ENCODE measurements around the gene IGF1R.

IGF1R gene

GRCh38 chr15:98896802-98897732 is 248.7 kb downstream of the IGF1R start:
- TF ChIP-seq CTCF (IDR thresholded peaks at IDR 0.05; ENCODE audit: insufficient read depth, low read depth, low read length, missing control alignments): no peak
- DNase-seq (ENCODE audit: low read depth): no peak
- H3K4me3 ChIP-seq (ENCODE audit: low read depth, low read length): no peak overlapping the region

DNA sequence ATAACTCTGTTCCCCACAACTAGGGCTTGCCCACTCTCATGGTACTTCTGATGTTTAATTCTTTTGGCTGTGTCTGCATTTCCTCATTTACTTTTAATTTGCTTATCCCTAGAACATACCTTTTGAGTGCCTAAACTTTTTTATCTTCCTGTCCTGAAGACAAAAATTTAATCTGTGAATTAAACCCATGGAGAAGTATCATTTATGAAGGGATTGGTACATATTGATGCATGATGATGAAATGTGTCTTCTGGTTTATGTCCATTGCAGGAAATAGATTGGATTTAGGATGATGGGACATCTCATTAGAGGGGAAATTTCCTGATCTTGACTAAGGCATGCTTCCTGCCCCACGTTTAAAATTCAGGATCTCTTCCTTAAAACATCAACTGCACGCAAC is 249.8 kb downstream of the IGF1R start:
- no peak for TF ChIP-seq CTCF (IDR thresholded peaks at IDR 0.05; ENCODE audit: insufficient read depth, low read depth, low read length, missing control alignments)
- DNase-seq (ENCODE audit: low read depth): no peak
- no peak overlapping the region for H3K4me3 ChIP-seq (ENCODE audit: low read depth, low read length)

- no peak overlapping the region for H3K4me3 ChIP-seq (ENCODE audit: low read depth, low read length)
- no peak for DNase-seq (ENCODE audit: low read depth)
- no peak for TF ChIP-seq CTCF (IDR thresholded peaks at IDR 0.05; ENCODE audit: insufficient read depth, low read depth, low read length, missing control alignments)
Observed at GRCh38 chr15:98899272-98900021, 251.1 kb downstream of the IGF1R start.

DNA sequence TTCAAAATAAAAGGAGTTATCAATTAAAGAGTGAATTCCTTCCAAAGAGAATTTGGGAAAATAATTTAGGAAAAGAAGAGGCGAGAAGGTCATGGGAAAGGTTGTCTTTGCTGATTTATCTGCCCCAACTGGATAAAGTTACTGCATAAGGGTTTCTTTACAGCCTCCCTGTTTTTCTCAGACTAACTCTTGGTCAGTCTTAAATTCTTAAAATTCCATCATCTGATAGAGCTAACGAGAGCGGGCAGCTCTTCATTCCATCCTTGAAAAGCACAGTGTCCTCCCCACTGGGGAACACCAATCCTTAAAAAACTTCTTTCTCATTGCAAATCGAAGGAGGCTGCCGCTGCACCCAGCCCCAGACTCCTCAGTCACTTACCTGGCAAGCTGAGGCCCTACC is 252.0 kb downstream of the IGF1R start:
- H3K4me3 ChIP-seq (ENCODE audit: low read depth, low read length): no peak overlapping the region
- no peak for DNase-seq (ENCODE audit: low read depth)
- no peak for TF ChIP-seq CTCF (IDR thresholded peaks at IDR 0.05; ENCODE audit: insufficient read depth, low read depth, low read length, missing control alignments)

DNA sequence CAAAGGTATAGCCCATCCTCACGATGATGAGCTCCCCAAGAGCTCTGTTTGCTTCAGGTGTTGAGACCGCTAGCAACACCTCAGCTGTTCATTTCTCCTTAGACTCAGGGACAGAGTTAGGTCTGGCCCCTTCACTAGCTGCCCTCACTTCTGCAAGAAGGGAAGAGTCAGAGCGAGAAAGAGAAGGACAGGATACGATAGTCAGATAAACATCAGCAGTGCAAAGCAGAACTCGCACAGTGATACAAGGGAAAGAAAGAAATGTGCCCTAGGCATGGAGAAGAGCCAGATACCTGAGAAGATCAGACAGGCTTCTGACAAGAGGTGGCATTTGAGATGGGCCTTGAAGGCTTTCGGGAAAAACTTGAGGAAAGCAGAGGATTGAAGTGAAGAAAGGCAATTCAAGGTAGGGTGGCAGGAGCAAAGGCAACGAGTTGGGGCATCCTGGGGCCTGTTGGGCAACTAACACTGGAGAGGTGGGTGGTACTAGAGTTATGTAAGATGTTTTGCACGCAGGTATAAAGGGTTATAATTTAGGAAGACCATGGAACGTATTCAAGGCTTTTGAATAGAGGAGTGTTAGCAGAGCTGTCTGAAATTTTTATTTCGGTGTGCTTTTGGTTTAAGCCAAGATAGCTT is 253.2 kb downstream of the IGF1R start:
- no peak overlapping the region for H3K4me3 ChIP-seq (ENCODE audit: low read depth, low read length)
- no peak for DNase-seq (ENCODE audit: low read depth)
- TF ChIP-seq CTCF (IDR thresholded peaks at IDR 0.05; ENCODE audit: insufficient read depth, low read depth, low read length, missing control alignments): no peak

DNA sequence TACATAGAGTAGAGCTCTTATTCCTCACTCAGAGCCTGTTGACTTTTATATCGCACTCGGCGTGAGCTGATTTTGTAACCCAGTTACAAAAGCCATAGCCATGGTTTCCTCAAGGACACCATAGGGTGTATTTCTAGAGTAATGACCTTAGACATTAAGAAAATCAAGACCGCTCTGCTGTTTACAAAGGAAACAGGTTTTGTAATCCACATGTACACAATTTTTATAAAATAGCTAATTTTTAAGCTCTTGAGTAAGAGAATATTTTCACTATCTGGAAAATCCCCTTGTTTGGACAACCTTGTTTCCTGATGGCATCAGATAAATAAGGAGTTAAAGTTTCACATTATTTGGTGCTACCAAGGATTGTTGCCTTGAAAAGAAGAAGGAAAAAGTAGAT is 254.6 kb downstream of the IGF1R start:
- no peak for DNase-seq (ENCODE audit: low read depth)
- no peak overlapping the region for H3K4me3 ChIP-seq (ENCODE audit: low read depth, low read length)
- no peak for TF ChIP-seq CTCF (IDR thresholded peaks at IDR 0.05; ENCODE audit: insufficient read depth, low read depth, low read length, missing control alignments)

Measured in GM12865 (cell line).